ENCODE data around the gene AHDC1.

DNA sequence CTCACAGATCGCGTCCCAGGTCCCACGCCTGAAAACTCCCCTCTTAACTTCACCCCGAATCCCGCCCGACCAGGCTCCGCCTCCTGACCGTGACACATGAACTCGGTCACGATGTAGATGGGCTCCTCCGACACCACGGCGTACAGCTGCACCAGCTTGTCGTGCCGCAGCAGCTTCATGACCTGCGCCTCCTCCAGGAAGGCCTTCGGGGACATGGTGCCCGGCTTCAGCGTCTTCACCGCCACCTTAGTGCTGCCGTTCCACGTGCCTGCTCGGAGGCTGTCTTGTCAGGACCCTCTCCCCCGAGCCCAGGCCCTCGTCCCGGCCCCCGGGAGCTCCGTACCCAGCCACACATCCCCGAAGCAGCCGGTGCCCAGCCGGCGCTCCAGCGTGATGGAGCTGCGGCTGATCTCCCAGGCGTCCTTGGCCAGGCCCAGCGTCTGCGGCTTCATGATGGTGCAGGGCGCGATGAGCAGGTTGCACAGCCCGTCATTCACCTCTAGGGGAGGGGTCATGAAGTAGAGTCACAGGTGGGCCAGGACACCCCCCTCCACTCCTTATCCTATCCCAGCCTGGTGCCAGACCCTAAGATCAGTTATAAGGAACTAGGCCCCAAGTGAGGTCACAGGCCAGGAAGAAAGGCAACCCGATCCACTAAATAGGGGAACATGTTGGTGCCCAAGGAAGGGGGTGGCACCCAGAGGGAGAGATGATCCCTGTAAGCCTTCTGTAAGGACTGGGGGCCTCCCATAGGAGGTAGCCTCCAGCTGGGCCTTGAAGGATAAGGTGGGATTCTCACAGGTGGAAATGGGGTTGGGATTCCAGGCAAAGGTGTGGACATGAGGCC, 11.6 kb upstream of the AHDC1 start:
- TF ChIP-seq, protein P1, sequence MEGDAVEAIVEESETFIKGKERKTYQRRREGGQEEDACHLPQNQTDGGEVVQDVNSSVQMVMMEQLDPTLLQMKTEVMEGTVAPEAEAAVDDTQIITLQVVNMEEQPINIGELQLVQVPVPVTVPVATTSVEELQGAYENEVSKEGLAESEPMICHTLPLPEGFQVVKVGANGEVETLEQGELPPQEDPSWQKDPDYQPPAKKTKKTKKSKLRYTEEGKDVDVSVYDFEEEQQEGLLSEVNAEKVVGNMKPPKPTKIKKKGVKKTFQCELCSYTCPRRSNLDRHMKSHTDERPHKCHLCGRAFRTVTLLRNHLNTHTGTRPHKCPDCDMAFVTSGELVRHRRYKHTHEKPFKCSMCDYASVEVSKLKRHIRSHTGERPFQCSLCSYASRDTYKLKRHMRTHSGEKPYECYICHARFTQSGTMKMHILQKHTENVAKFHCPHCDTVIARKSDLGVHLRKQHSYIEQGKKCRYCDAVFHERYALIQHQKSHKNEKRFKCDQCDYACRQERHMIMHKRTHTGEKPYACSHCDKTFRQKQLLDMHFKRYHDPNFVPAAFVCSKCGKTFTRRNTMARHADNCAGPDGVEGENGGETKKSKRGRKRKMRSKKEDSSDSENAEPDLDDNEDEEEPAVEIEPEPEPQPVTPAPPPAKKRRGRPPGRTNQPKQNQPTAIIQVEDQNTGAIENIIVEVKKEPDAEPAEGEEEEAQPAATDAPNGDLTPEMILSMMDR (IDR thresholded peaks at IDR 0.05), result no peak
- no peak for TF ChIP-seq POLR2A (IDR thresholded peaks at IDR 0.05)
- TF ChIP-seq EP300 (IDR thresholded peaks at IDR 0.05), result no peak
